Measurements from ENCODE around the gene DOLPP1. TPM values are rescaled to one million over a fixed set of nuclear protein-coding genes. Genes with fewer than 3 reads are reported as not detected.

The DOLPP1 gene
- total RNA-seq, 1 donor from 2014 or later, result 22.3 TPM

- DNase-seq (ENCODE audit: low spot score), result no peak
These were observed 13.7 kb downstream of the DOLPP1 start for GRCh38 chr9:129094387-129095169.

- no peak for DNase-seq (ENCODE audit: low spot score)
These were observed 14.3 kb downstream of the DOLPP1 start for GRCh38 chr9:129095170-129095667.

- no peak for DNase-seq (ENCODE audit: low spot score)
These were observed 15.0 kb downstream of the DOLPP1 start for GRCh38 chr9:129095908-129096307.

GRCh38 chr9:129097671-129098306 is 16.9 kb downstream of the DOLPP1 start:
- DNase-seq (ENCODE audit: low spot score), result no peak

GRCh38 chr9:129098328-129098727 is 17.4 kb downstream of the DOLPP1 start:
- DNase-seq (ENCODE audit: low spot score), result no peak

- no peak for DNase-seq (ENCODE audit: low spot score)
These were observed 19.7 kb downstream of the DOLPP1 start for GRCh38 chr9:129100383-129101169.

- no peak for DNase-seq (ENCODE audit: low spot score)
These were observed 20.4 kb downstream of the DOLPP1 start for GRCh38 chr9:129101279-129101678.

GRCh38 chr9:129102095-129102525 is 21.2 kb downstream of the DOLPP1 start:
- no peak for DNase-seq (ENCODE audit: low spot score)

GRCh38 chr9:129102791-129103594 is 22.1 kb downstream of the DOLPP1 start:
- DNase-seq (ENCODE audit: low spot score), result peak; percentile 28

GRCh38 chr9:129103595-129103965 is 22.7 kb downstream of the DOLPP1 start:
- DNase-seq (ENCODE audit: low spot score), result no peak

GRCh38 chr9:129104051-129104450 is 23.1 kb downstream of the DOLPP1 start:
- DNase-seq (ENCODE audit: low spot score), result no peak

GRCh38 chr9:129105857-129106694 is 25.2 kb downstream of the DOLPP1 start:
- DNase-seq (ENCODE audit: low spot score), result no peak

GRCh38 chr9:129107651-129108050 is 26.7 kb downstream of the DOLPP1 start:
- no peak for DNase-seq (ENCODE audit: low spot score)

- DNase-seq (ENCODE audit: low spot score), result no peak
These were observed 27.3 kb downstream of the DOLPP1 start for GRCh38 chr9:129108083-129108804.

GRCh38 chr9:129108805-129109536 is 28.1 kb downstream of the DOLPP1 start:
- DNase-seq (ENCODE audit: low spot score), result no peak

- DNase-seq (ENCODE audit: low spot score), result no peak
These were observed 28.6 kb downstream of the DOLPP1 start for GRCh38 chr9:129109537-129109903.

- peak; percentile 16 for DNase-seq (ENCODE audit: low spot score)
These were observed 29.2 kb downstream of the DOLPP1 start for GRCh38 chr9:129109952-129110739.

- DNase-seq (ENCODE audit: low spot score), result peak; percentile 96
These were observed 30.0 kb downstream of the DOLPP1 start, which contains the start of the genes CRAT and PTPA for GRCh38 chr9:129110740-129111527. TSS of gene CRAT (minus strand) at chr9:129110793. CDS start at chr9:129110509, 284 bp downstream. TSS of gene PTPA (plus strand) at chr9:129111415. CDS start at chr9:129111601, 186 bp downstream.
